ENCODE measurements around the gene FMO1.

Gene FMO1

DNA sequence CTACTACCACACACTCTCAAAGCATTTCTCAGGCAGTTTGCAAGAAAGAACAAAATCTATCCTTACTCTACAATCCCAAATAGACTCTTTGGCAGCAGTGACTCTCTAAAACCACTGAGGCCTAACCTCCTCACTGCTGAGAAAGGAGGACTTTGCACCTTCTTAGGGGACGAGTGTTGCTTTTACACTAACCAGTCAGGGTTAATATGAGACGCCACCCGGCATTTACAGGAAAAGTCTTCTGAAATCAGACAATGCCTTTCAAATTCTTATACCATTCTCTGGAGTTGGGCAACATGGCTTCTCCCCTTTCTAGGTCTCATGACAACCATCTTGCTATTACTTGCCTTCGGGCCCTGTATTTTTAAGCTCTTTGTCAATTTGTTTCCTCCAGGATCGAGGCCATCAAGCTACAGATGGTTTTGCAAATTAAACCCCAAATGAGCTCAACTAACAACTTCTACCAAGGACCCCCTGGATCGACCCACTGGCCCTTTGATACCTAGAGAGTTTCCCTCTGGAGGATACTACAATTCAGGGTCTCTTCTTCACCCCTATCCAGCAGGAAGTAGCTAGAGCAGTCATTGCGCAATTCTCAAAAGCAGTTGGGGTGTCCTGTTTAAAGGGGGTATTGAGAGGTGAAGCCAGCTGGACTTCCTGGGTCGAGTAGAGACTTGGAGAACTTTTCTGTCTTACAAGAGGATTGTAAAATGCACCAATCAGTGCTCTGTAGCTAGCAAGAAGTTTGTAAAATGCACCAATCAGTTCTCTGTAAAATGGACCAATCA is 63.7 kb downstream of the FMO1 start:
- H3K36me3 ChIP-seq (replicated peaks), result no peaks in the 10 kb centered on the region
- H3K9me3 ChIP-seq, result no peaks in the 10 kb centered on the region
- no peaks in the 10 kb centered on the region for H3K4me1 ChIP-seq
- no peak for DNase-seq (ENCODE audit: low spot score in 2 of 2)
- no peaks in the 10 kb centered on the region for H3K27me3 ChIP-seq (ENCODE audit: low read depth)
- in situ Hi-C loops (cut with MboI; ENCODE audit: low sequenced_read_pairs), result no loop called here
- no peak overlapping the region for H3K4me3 ChIP-seq

DNA sequence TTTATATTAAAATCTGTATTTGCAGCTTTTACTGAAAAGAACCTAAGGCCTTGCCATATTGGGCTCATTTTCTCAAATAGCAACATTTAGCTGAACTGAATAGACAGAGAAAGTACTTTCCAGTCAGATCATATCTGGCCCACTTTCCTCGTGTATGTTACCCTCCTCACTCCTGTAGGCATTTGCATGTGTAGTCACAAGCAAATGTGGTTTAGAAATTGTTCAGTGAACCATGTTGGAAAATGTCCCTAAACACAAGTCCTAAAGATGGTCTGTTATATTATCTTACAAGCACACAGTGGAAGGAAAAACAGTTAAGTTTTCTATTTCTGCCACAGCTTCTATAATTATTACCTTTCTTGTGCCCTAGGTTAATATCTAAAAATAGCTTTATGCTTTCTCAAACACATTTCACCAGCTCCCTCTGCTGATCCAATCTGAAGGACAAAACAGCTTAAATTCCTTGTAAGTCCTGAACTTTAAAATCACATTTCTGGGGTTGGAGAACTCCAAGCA is 65.1 kb downstream of the FMO1 start:
- DNase-seq (ENCODE audit: low spot score in 2 of 2), result no peak
- H3K4me1 ChIP-seq, result no peaks in the 10 kb centered on the region
- in situ Hi-C loops (cut with MboI; ENCODE audit: low sequenced_read_pairs), result no loop called here
- H3K9me3 ChIP-seq, result no peaks in the 10 kb centered on the region
- H3K4me3 ChIP-seq, result no peak overlapping the region
- no peaks in the 10 kb centered on the region for H3K36me3 ChIP-seq (replicated peaks)
- no peaks in the 10 kb centered on the region for H3K27me3 ChIP-seq (ENCODE audit: low read depth)

DNA sequence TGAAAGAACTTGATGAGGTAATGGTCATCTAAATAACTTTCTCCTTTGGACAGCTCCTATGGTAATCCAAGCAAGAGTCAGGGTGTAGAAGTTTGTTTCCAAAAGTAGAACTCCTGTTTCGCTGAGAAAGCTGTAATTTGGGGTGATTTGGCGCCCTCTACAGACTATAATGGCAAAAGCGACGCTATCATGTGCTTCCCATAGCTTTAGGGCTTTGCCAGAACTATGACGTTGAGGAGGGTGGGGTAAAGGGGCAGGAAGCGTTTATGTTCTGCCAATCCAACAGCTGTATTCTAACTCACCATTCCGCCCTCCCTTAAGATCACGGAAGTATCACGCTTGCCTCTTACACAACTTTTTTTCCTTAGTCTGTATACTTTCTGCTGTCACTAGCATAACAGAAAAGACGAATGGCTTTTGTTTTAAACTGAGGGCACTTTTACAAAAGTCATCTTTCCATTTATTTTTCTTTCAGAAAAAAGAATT is 65.6 kb downstream of the FMO1 start, which contains the start of gene FMO4:
FMO4 (plus strand) TSS at position 349 of the 486 bp plus-strand sequence. CDS start 5,643 bp downstream, outside the sequence.
- no peaks in the 10 kb centered on the region for H3K36me3 ChIP-seq (replicated peaks)
- no peaks in the 10 kb centered on the region for H3K27me3 ChIP-seq (ENCODE audit: low read depth)
- DNase-seq (ENCODE audit: low spot score in 2 of 2), result peak; percentile 87 to 95
- peak within 1 kb of the TSS; percentile 5; the same call in 1 of the 2 replicates for H3K4me3 ChIP-seq
- no peaks in the 10 kb centered on the region for H3K4me1 ChIP-seq
- in situ Hi-C loops (cut with MboI; ENCODE audit: low sequenced_read_pairs), result no loop called here
- no peaks in the 10 kb centered on the region for H3K9me3 ChIP-seq

DNA sequence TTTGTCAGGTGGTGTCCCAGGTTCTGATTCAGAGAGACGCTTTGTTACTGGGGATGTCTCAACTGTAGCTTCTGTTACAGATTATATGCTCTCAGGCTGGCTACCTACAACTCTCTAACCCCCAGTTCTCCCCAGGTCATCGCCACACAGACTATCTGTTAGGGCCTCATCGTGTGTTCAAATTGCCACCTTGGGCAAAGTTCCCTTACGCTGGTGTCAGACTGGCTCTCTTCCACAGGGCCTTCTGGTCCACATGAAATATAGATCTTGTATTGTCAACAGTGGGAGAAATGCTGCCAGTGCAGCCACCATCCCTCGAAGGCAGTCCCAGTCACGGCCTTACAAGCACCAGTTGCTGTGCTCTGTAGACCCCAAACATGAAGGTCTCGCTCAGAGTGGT is 81.0 kb downstream of the FMO1 start:
- no peak overlapping the region for H3K4me3 ChIP-seq
- in situ Hi-C loops (cut with MboI; ENCODE audit: low sequenced_read_pairs), result no loop called here

DNA sequence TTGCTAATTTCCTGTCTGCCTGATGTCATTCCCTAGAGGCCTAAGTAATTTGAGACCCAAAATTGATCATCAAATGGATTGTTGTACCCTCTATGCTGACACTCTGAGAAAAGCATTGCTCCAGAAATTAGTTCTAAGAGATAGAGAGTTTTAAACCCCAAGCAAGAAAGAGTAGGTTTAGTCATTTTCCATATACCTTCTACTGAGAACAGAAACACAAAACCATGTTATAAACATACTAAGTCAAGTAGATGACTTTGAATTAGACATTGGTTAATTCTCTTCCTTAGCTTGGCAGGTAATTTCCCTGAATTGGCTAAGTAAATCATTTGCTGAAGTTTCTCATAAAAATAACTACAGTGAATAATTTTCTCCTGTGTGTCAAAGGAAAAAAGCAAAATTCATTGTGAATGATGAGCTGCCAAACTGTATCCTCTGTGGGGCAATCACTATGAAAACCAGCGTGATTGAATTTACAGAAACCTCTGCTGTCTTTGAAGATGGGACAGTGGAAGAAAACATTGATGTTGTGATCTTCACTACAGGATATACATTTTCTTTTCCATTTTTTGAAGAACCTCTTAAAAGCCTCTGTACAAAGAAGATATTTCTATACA is 85.8 kb downstream of the FMO1 start:
- H3K9me3 ChIP-seq, result no peaks in the 10 kb centered on the region
- H3K27me3 ChIP-seq (ENCODE audit: low read depth), result no peaks in the 10 kb centered on the region
- H3K4me3 ChIP-seq, result no peak overlapping the region
- DNase-seq (ENCODE audit: low spot score in 2 of 2), result no peak
- no peaks in the 10 kb centered on the region for H3K4me1 ChIP-seq
- in situ Hi-C loops (cut with MboI; ENCODE audit: low sequenced_read_pairs), result no loop called here
- H3K36me3 ChIP-seq (replicated peaks), result no peaks in the 10 kb centered on the region

More for the DNA sequence above, 81.0 kb downstream of the FMO1 start:
- no peak for DNase-seq (ENCODE audit: low spot score in 2 of 2)
- no peaks in the 10 kb centered on the region for H3K4me1 ChIP-seq
- H3K36me3 ChIP-seq (replicated peaks), result no peaks in the 10 kb centered on the region
- no peaks in the 10 kb centered on the region for H3K27me3 ChIP-seq (ENCODE audit: low read depth)
- H3K9me3 ChIP-seq, result no peaks in the 10 kb centered on the region

All from HAP-1 (cell line).